GM21723 (cell line): ENCODE results near the gene CELF2.

Experiments
- ATAC-seq: cut with Tn5 transposase; IDR thresholded peaks from one replicate; pipeline ENCODE4 v1.9.1; 2021; ENCODE audit warnings: mild to moderate bottlenecking, moderate library complexity; ENCODE audit not compliant: unreplicated experiment

Gene CELF2

GRCh38 chr10:11317936-11318670, 300.4 kb downstream of the CELF2 start:
- ATAC-seq = no peak

DNA sequence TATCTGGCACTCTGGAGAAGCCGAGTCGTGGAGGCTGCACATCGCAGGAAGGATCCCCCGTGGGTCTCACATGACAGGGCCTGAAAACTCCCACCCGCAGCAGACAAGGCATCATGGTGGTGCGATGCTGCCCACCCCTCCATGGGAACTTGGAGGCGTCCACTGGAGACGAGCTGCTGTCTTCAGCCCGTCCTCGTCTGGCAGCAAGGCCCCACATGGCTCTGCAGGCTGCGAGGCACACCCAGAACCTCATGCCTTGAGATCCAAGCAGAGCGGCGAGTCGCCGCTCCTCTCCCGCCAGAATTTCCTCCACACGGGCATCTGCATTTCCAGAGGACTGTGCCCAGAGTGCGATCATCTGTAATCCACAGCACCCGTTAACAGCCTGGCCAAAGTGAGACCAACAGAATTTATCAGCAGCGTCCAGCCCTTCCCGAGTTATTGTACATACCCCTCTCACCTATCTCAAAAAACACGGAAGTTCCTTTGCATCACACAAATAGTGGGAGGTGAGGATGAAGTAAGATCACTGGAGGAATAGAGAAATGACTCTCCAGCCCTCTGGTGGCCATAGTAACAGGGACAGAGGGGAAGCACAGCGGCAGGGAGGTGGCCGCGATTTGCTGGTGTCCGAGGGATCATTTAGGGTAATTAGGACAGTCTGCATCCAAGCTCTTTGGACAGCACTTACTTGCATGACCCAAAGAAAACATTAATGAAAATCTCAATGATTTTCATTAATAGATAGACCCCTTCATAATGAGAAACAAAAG, 301.3 kb downstream of the CELF2 start:
- no peak for ATAC-seq

DNA sequence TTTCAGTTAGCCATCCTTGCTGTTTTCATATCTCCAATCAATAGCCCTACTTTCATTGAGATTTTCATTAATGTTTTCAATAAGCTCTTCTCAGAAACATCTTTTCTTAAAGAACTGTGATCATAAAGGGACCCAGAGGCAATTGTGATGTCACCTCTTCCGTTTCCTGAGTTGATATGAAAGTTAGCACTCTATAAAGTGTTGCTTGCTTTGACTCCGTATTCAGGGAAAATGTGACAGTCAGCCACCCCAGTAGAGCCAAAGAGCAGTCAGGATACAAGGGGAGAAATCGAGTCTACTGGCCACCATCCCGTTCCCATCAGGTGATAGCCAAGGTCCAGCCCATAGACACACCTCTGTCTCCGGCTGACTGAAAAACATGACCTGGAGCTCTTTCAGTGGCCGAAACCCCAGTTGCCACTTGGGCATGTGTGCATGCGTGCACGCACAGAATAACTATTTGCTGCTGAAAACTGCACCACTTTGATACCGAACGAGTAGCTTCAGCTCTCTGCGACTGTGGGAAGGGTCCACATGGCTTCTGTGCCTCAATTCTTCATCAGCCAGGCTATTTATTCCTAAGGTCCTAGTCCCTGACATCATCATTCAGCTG, 302.4 kb downstream of the CELF2 start:
- ATAC-seq = no peak

GRCh38 chr10:11320809-11321520, 303.3 kb downstream of the CELF2 start:
- no peak for ATAC-seq

DNA sequence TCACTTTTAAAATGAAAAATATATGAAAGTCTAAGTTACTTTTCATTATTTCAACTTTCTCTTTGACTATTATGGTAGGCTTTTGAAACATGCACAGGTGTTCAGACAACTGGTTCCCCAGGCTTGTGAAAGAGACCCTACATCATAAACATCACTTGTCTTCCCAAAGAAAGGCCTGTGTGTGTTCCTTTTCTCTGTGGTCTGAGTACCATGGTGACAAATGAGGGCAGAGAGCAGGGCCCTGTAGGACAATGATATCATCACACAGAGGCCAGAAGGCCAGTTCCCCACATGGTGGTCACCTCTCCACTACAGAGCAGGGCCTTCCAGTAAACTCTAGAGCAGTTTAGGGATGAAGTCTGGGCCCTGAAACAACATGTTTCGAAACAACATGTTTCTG, 305.0 kb downstream of the CELF2 start:
- peak; percentile 59 for ATAC-seq

DNA sequence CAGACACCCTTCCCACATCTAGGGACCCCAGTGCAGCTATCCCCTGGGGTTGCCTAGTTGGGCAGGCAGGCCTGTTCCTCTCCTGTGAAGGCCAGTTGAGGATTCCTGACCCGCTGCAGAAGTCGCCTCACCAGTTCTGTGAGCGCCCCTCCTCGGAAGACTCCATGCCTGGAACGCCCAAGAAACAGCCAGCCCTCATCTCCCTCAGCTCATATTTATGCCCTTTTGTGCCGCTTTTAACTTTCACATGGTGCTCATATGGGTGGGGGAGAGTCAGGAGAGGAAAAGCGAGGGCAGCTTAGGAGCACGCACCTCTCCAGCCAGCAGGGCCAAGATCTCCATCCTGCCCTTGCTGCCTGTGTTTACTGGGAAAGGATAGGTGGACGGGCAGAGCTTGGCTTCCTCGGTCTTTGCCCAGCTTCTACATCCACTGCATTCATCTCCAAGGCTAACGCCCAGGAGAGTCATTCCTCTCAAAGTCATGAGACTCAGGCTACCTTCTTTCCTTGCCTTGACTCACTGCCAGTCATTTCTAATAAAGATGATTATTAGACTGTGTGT, 307.2 kb downstream of the CELF2 start:
- ATAC-seq = no peak

DNA sequence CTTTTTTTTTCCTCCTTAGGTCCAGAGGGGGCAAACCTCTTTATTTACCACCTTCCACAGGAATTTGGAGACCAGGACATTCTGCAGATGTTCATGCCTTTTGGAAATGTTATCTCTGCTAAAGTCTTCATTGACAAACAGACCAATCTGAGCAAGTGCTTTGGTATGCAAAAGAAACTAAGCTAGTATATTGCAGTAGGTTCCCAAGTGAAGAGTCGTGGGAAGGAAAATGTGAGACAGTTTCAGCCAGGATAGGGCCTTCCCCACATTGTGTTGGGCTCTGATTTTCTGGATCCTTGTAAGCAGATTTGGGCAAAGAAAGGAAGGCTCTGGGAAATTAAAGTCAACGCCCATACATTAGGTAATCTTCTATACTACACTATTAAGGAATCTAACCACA, 308.1 kb downstream of the CELF2 start:
- ATAC-seq = no peak

- ATAC-seq = no peak
Measured at GRCh38 chr10:11326241-11326640, 308.6 kb downstream of the CELF2 start.

GRCh38 chr10:11326913-11327616, 309.4 kb downstream of the CELF2 start:
- no peak for ATAC-seq

DNA sequence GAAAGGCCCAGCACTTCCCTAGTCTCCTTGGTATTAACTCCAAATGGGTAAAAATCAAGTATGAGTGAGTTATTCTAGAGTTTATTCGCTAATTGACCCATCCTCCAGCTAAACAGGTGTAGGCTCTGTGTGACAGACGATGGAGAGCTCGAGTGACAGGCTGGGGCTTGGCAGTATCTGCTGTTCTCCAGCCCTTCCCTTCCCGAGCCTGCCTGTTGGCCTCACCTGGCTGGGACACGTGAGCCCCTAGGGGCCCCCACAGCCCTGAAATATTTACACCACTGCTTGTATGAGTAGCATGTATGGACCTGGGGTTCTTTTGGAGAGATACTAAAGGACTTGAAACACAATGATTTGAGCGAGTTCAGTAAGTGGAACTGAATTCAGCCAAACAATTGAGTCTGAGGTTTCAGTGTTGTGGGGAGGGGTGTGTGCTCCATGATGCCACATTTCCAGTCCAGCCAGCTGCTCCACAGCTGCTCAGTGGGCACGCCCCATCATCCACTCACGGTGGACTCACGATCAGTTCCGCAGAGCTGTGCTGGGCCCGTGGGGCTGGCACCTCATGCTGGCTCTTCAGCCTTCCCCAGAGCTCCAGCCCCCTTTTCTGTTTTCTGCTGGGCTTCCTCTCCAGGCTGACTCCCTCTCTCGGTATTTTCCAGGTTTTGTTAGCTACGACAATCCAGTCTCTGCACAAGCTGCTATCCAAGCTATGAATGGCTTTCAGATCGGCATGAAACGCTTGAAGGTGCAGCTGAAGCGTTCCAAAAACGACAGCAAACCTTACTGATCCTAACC, 310.8 kb downstream of the CELF2 start:
- no peak for ATAC-seq

GRCh38 chr10:11329062-11329673, 311.5 kb downstream of the CELF2 start:
- no peak for ATAC-seq

GRCh38 chr10:11330383-11331045, 312.8 kb downstream of the CELF2 start:
- no peak for ATAC-seq

DNA sequence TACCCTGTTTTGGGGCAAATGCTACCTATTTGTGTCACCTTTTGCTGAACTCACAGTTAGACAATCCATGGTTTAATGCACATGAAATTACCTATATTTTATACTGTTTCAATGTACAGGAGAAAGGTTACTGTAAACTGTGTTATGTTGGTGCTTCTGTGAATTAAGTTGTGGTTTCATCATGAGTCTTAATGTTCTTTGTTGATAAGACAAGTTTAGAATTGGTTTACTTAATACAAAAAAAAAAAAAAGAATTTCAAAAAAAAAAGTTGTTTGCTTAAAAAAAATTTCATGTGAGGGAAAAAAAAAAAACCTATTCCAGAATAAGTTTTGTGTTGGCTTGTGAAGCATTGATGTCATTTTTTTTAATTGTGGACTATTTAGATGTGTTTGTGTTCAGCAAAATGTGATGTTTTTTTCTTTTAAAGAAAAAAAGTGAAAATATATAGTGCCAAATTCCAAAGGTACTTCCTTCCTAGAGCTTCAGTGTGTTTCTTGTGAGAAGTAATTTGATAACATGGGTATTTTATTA, 313.4 kb downstream of the CELF2 start:
- ATAC-seq = no peak

- ATAC-seq = no peak
Measured at GRCh38 chr10:11331726-11332125, 314.1 kb downstream of the CELF2 start.

- ATAC-seq = no peak
Measured at GRCh38 chr10:11332846-11333245, 315.2 kb downstream of the CELF2 start.

DNA sequence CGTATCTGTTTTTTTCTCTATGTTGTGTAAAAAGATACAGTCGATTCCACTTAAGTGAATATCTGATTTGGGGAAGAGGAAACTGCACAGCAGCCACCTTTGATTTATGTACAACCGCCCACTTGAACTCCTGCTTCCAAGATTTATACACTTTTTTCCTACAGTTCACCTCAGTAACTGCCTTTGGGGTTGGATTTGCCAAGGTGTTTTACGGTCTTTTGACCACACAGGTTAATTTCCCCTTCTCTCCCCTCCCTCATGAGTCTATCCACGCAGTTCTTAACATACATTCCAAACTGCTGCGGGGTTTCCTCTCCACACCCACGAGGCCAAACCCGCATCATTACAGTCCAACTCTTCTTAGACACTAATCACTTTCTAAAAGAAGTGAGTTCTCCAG, 316.8 kb downstream of the CELF2 start:
- no peak for ATAC-seq

- no peak for ATAC-seq
Measured at GRCh38 chr10:11335167-11335652, 317.5 kb downstream of the CELF2 start.

DNA sequence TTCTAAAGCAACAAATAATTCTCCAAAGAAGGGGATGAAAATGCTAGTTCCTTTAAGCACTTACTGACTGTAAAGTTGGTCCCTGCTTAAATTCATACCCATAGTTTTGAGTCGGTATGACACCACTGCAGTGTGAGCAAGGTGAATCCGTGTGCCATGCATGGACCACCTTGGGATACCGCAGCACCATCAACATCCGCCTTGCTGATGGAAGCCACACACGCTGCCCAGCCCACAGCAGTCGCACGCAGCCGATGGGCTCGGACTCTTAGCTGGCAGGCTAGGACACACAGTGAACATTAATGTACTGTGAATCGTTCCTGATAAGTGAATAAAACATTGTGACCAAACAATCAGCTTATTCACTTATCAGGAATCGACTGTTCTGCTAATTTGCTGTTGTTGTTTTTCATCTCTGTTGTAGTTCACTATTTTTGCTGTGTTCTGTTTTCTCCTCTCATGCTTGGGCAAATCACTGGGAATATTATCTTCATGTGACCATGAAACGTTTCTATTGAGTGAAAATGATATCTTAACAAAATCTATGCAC, 318.3 kb downstream of the CELF2 start:
- ATAC-seq = no peak
